ENCODE results near the gene TERB1. TPM values are rescaled to one million over a fixed set of nuclear protein-coding genes. Genes with fewer than 3 reads are reported as not detected.

Gene TERB1
- polyA plus RNA-seq, 1 of the 3 experiments (the other 2 are of a cell fraction) = 0.08 TPM

GRCh38 chr16:66847533-66848067, 46.2 kb upstream of the TERB1 start:
- no peaks in the 10 kb centered on the region for H3K79me2 ChIP-seq (ENCODE audit: insufficient read depth)
- H3K4me1 ChIP-seq (ENCODE audit: control insufficient read depth in 1 of 2, insufficient read depth in 2 of 2, low read depth in 1 of 2, low read length in 1 of 2) = peaks cover 0 to 8% of the 10 kb centered on the region in 2 experiments; a peak in 1 of 4 replicates
- H3K27me3 ChIP-seq (ENCODE audit: insufficient read depth) = peaks cover 15% of the 10 kb centered on the region; the same call in 1 of the 2 replicates
- H3K27ac ChIP-seq (ENCODE audit: low read depth in 2 of 2, low read length in 1 of 2) = no peak overlapping the region
- no peak overlapping the region for H3K4me2 ChIP-seq
- no peaks in the 10 kb centered on the region for H3F3A ChIP-seq (replicated peaks; ENCODE audit: insufficient read depth)
- H3K36me3 ChIP-seq (replicated peaks in 1 of 2; ENCODE audit: control insufficient read depth in 1 of 2, insufficient read depth in 2 of 2, low read length in 1 of 2) = no peaks in the 10 kb centered on the region
- H2AFZ ChIP-seq (ENCODE audit: low read depth) = no peak overlapping the region
- TF ChIP-seq REST (IDR thresholded peaks at IDR 0.05; ENCODE audit: low read depth, low read length) = no peak
- TF ChIP-seq SMC3 (IDR thresholded peaks at IDR 0.05; ENCODE audit: low read depth, low read length) = no peak
- no peak for TF ChIP-seq NRF1 (IDR thresholded peaks at IDR 0.05; ENCODE audit: low read depth, low read length)
- TF ChIP-seq FOXM1 (IDR thresholded peaks at IDR 0.05; ENCODE audit: low read depth) = no peak
- no peak for TF ChIP-seq MXI1 (IDR thresholded peaks at IDR 0.05; ENCODE audit: low read depth, low read length)
- TF ChIP-seq CHD2 (IDR thresholded peaks at IDR 0.05; ENCODE audit: low read length, partially characterized antibody) = no peak
- TF ChIP-seq MEF2A (IDR thresholded peaks at IDR 0.05; ENCODE audit: borderline replicate concordance, low read depth) = no peak
- no peak for TF ChIP-seq PBX3 (IDR thresholded peaks at IDR 0.05)
- POLR2A ChIA-PET = no interaction called here
- H4K20me1 ChIP-seq (ENCODE audit: insufficient read depth) = no peaks in the 10 kb centered on the region
- CTCF ChIA-PET = interaction anchor here (1.0 to 10.1 kb wide), 5 partner anchors 12 to 197 kb away, joined by 3 to 82 read pairs (median 5); partner anchors contain the start of gene NAE1
- H3K9me3 ChIP-seq = no peaks in the 10 kb centered on the region
- no peak overlapping the region for H3K4me3 ChIP-seq (ENCODE audit: low read depth in 2 of 2, low read length in 1 of 2)
- WGBS (ENCODE audit: low lambda C conversion rate) = 62% methylated on average over 6 of the region's 6 CpGs
- H3K9ac ChIP-seq = no peak overlapping the region
- H3K9me2 ChIP-seq = no peaks in the 10 kb centered on the region
- DNase-seq = no peak

GRCh38 chr16:66846831-66847230, 45.4 kb upstream of the TERB1 start:
- CTCF ChIA-PET = interaction anchor here (0.6 to 10.1 kb wide), 6 partner anchors 12 to 284 kb away, joined by 3 to 82 read pairs (median 3); partner anchors contain the start of gene NAE1
- WGBS (ENCODE audit: low lambda C conversion rate) = 96% methylated on average over 4 of the region's 6 CpGs
- no peak for DNase-seq
- no peak for TF ChIP-seq ZBTB33 (IDR thresholded peaks at IDR 0.05; ENCODE audit: borderline replicate concordance, low read depth)
- TF ChIP-seq FOXJ3 (CRISPR knock-in tag; IDR thresholded peaks at IDR 0.05) = no peak
- TF ChIP-seq SMC3 (IDR thresholded peaks at IDR 0.05; ENCODE audit: low read depth, low read length) = no peak
- no peak for TF ChIP-seq FOXM1 (IDR thresholded peaks at IDR 0.05; ENCODE audit: low read depth)
- no peak for TF ChIP-seq FOSL2 (IDR thresholded peaks at IDR 0.05; ENCODE audit: borderline replicate concordance, low read depth)
- no peak for TF ChIP-seq ELF1 (IDR thresholded peaks at IDR 0.05)
- no peak for TF ChIP-seq USF1 (IDR thresholded peaks at IDR 0.05; ENCODE audit: borderline replicate concordance, low read depth)
- TF ChIP-seq EZH2phosphoT487 (IDR thresholded peaks at IDR 0.05; ENCODE audit: borderline replicate concordance, low read depth) = no peak
- TF ChIP-seq REST (IDR thresholded peaks at IDR 0.05; ENCODE audit: low read depth, low read length) = no peak

More at GRCh38 chr16:66846831-66847230, 45.4 kb upstream of the TERB1 start:
- peaks cover 0 to 8% of the 10 kb centered on the region in 2 experiments; a peak in 1 of 4 replicates for H3K4me1 ChIP-seq (ENCODE audit: control insufficient read depth in 1 of 2, insufficient read depth in 2 of 2, low read depth in 1 of 2, low read length in 1 of 2)
- H3K27ac ChIP-seq (ENCODE audit: low read depth in 2 of 2, low read length in 1 of 2) = no peak overlapping the region
- H4K20me1 ChIP-seq (ENCODE audit: insufficient read depth) = no peaks in the 10 kb centered on the region
- H3K9me3 ChIP-seq = no peaks in the 10 kb centered on the region
- H3K36me3 ChIP-seq (replicated peaks in 1 of 2; ENCODE audit: control insufficient read depth in 1 of 2, insufficient read depth in 2 of 2, low read length in 1 of 2) = no peaks in the 10 kb centered on the region
- H3K9ac ChIP-seq = no peak overlapping the region
- POLR2A ChIA-PET = no interaction called here
- H3K79me2 ChIP-seq (ENCODE audit: insufficient read depth) = no peaks in the 10 kb centered on the region
- no peak overlapping the region for H2AFZ ChIP-seq (ENCODE audit: low read depth)
- no peaks in the 10 kb centered on the region for H3F3A ChIP-seq (replicated peaks; ENCODE audit: insufficient read depth)
- no peak overlapping the region for H3K4me3 ChIP-seq (ENCODE audit: low read depth in 2 of 2, low read length in 1 of 2)
- no peaks in the 10 kb centered on the region for H3K9me2 ChIP-seq
- no peak overlapping the region for H3K4me2 ChIP-seq
- peaks cover 15% of the 10 kb centered on the region; the same call in 1 of the 2 replicates for H3K27me3 ChIP-seq (ENCODE audit: insufficient read depth)
